GM19372 (cell line): ENCODE data around the gene CPPED1.

Experiments
- ATAC-seq: cut with Tn5 transposase; IDR thresholded peaks from one replicate; pipeline ENCODE4 v1.9.1; 2021; ENCODE audit warnings: mild to moderate bottlenecking, low read depth, moderate library complexity; ENCODE audit not compliant: unreplicated experiment

The CPPED1 gene

DNA sequence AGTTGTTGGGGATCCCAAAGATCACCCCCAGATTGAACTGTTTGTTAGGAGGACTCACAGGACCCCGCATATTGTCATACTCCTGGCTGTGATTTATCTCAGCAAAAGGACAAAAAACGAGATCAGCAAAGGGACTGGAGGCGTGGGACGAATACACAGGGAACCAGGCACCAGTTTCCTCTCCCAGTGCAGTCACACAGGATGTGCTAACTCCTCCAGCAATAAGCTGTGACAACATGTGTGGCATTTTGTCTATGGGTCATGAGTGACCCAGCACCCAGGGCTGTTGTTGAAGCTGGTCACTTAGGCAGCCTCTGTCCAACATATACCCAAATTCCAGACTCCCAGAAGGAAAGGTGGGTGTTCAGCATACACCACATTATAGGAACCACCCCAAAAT, 60.9 kb downstream of the CPPED1 start:
- no peak for ATAC-seq

DNA sequence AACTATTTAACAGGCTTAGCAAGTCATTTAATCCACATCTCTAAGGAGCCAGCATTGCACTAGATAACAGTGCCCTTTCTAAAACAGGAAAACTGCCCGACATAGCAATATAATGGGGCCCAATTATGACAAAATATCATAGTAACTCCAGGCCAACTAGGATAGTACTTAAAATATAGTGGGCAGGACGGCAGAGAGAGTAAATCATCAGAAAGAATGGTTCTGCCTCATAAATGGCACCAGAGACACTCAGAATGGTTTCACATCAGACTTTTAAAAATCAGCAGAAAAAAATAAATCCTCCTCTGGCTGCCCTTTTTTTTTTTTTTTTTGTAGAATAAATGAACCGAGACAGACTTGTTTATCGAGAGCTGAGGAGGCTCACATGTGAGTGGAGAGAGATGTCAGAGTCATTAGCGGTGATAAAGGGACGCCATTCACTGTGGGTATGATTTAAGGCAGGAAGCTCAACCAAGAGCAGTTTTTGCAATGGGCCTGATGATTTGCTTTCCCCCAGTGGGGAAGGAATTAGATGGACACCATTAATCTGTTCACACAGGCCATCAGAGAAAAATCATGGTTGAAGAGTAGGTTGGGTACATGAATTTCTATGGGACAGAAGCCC, 62.6 kb downstream of the CPPED1 start:
- ATAC-seq: no peak

DNA sequence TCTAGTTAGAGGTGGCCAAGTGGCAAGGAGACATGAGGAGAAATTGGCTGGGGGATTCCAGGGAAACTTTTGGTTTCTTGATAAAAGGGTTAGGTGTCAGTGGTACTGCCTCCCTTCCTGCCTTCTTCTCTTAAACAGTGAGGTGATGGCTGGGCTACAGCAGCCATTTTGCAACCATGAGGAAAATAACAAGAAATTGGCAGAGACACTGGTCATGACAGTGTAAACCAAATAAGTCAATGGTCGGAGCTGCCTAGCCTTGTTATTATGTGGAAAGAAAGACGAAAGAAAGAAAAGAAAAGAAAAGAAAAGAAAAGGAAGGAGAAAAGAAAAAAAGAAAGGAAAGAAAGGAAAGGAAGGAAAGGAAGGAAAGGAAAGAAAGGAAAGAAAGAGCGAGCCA, 63.9 kb downstream of the CPPED1 start:
- ATAC-seq: no peak

DNA sequence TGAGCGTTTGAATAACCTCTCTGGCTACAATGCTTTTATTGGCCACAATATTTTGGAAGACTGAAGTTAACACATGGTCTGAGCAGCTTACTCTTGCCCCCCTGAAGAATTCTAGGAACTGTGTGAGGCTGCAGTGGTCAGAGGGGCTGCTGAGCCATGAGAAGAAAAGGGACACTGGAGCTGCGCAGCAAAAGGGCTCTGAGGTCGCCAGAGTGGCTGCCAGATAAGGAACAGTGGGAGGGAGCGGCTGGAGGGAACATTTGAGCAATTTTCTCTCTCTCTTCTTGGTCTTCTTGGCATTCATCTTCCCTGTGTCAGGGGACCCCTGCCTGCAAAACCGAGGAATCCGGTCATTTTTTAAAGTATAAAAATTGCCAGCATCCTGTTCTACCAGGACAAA, 66.1 kb downstream of the CPPED1 start:
- no peak for ATAC-seq

DNA sequence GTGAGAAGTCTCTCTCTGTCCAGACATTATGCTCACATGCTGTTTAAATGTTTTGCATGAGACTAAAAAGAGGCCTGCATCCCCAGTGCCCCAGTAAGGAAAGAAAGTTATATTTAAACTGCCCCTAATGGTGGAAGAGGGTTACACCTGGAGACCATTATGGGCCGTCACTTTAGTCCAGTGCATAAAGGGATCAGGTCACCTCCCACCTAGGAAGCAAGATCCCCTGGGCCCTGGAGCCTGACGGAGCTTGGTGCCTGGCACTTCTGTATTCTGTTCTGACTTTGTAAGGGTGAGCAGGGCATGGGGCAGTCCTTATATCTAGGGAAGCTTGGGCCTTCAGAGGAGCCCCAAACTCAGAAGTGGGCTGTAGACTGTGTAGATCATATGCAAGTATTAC, 67.9 kb downstream of the CPPED1 start:
- ATAC-seq: no peak

DNA sequence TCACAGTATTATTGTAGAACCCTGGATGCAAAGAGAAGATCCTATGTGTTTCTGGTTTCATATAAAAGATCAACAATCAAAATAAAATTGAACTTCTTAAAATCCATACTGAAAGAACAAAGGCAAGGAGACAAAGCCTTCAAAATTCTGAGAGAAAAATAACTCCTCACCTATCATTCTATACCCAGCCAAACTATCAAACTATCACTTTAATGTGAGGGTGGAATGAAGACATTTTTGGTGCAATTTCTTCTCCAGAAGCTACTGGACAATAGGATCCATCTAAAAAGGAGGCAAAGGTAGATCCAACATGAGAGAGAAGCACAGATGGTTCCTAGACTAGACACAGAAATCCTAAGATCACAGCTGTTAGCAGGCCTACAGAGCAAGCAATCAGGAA, 71.1 kb downstream of the CPPED1 start:
- no peak for ATAC-seq

DNA sequence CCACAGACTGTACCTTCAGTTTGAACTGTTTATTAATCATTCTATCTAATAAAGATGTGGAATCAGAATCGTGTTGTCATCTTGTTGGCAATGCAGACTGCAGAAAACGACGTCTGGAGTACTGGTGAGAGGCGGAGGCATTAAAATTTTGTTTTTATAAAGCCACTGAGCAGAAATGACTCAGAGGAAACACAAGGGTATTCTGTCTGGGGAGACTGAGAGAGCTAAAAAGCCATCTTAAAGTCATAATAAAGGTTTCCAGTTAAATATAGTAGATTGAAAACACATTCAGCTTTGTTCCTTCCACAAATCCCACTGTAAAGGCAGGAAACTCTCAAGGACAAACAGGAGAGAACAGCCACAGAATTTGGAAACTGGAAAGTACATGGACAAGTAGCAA, 74.2 kb downstream of the CPPED1 start:
- no peak for ATAC-seq

DNA sequence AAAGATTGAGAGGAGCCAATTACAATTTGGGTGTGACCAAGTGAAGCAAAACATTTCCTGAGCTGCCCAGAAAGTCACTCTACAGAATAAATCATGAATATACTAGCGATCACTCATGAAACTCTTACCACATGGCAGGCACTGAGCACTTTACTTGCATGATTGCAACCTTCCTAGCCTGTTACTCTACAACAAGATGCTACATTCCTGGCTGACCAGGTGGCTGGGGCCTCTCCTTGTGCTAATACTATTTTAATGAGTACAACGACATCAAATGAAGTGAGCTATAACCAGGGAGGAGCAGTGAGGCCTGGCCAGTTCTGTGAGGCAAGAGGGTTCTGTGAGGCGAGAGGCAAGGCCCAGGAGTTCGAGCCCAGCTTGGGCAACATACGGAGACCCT, 75.2 kb downstream of the CPPED1 start:
- ATAC-seq: no peak

DNA sequence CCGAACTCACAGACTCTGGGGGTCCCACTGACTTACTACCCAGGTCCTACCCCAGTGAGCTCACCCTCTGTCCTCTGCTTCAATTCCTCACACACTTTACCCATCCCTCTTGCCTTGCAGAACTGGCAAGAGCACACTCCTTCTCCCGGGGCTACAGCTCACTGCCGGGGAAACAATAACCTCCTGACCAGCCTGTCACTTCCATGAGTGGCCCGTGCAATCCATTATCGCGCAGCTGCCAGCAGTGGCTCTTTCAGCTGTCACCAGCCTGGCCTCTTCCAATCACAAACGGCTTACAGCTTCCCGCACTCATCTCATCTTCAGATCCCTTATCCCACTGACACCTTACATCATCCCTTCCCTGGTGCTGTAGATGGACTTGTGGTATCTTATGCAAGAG, 79.5 kb downstream of the CPPED1 start:
- no peak for ATAC-seq

DNA sequence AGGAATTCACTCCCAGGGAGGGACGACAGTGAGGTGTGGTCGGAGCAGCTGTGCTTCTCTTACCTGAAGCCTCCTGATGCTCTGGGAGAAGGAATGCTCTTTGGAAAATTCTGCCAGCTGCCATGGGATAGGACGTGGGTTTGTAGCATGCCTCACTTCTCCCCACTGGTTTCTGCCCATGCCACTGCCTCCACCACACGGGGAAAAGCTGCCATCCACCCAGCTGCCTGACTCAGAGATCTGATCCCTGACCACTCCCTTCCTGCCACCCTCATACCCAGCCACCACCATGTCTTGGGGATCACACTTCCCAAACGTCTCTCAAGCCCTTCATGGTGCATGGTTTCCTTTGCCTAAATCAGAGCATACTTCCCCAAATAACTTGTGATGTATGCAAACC, 80.0 kb downstream of the CPPED1 start:
- ATAC-seq: no peak

DNA sequence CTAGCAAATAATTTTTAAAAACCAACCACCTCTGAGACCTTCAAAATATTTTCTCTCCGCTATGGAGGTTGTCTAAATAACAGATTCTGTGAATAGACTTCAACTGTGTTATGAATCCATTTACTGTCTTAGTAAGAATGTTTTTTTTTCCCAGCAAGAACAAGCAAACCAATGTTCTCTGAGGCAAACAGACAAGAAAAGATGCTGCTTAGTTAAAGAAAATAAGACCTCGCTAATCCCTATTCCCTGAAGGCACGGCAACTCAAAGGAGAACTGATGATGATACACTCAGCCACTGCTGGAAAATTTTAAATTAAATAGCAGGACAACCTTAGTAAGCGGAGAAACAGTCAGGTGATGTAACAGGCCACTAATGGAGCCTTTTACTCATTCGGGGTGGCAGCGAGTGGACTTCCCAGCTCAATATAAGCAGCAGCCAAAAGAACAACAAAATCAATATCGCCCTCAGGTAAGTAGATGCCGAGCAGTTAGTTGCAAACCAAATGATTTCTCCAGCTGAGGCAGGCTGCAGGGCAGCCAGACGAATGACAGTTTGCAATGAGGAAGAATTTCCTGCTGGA, 81.8 kb downstream of the CPPED1 start:
- no peak for ATAC-seq

DNA sequence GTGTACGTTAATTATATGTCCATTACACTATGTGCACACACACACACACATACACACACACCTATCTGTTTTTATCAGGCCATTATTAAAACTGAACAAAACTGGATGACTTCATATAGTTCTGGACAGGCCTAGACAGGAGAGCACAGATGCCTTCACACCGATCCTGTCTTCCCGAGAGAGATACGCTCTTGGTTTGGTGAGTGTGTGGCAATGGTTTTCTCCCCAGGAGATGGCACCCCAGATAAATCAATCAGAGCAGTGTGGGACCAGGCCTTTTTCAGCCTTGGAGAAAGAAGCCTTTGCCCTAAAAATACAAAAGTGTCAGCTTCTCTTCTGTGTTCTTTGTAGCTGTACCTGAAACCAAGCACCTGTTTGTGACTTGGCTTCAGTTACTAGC, 83.7 kb downstream of the CPPED1 start:
- ATAC-seq: no peak

DNA sequence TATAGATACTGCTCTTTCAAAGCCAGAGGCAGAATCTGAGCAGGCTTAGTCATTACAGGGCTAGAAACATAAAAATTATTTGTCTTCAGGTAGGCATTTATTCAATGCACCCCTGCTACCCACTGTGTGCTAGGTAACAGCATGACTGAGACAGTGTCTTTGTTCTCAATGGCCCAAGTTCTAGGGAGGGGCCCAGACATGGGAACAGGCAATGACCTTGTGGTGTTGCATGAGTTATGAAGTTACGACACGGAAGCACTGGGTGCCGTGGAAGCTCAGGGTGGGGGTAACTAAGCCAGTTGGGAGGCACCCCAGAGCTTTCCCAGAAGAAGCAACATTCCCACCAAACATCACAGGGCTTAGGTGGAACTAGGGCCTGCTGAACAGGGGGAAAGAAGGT, 87.0 kb downstream of the CPPED1 start:
- ATAC-seq: no peak

DNA sequence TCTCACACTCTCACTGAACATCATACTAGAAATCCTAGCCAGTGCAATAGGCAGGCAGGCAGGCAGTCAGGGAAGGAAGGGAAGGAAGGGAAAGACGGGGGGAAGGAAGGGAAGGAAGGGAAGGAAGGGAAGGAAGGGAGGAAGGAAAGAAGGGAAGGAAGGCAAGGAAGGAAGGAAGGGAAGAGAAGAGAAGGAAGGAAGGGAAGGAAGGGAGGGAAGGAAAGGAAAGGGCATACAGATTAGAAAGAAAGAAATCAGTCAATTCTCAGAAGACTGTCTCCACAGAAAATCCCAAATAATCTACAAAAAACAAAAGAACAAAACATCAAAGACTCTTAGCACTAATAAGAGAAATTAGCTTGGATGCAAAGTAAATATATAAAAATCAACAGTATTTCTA, 93.9 kb downstream of the CPPED1 start:
- no peak for ATAC-seq

DNA sequence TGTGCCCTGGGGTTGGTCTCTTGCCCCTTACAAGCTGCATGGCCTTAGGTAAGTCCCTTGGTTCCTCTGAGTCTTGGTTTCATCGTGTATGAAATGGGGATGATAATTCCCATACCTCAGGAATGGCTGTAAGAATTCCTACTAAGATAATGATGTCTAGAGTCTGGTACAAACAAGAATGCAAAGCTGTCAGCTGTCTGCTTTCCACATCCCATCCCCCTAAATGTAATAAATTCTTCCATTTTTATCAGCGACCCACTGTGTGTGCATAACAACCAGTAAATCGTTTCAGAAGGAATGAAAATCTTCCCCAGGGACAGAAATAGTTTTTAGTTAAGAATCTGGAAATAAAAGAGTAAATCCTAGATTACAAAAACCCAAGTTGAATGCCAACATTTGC, 95.4 kb downstream of the CPPED1 start:
- no peak for ATAC-seq

DNA sequence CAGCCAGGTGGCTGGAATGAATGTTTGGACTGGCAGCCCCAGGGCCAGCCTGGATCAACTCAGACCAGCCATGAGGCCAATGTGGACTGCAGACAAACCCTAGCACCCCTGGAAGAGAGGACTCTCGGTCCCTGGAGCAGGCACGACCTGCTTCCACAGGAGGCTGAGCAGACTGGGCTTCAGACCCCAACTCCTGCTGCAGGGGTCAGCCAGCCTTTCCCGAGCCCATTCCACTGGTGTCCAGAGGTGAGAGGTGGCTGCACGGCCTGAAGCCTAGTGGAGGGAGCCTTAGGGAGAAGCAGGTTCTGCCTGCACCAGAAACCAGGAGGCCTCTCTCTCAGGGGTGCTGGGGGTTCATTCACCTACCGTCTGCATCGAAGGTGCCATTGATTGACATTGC, 97.1 kb downstream of the CPPED1 start:
- ATAC-seq: no peak

DNA sequence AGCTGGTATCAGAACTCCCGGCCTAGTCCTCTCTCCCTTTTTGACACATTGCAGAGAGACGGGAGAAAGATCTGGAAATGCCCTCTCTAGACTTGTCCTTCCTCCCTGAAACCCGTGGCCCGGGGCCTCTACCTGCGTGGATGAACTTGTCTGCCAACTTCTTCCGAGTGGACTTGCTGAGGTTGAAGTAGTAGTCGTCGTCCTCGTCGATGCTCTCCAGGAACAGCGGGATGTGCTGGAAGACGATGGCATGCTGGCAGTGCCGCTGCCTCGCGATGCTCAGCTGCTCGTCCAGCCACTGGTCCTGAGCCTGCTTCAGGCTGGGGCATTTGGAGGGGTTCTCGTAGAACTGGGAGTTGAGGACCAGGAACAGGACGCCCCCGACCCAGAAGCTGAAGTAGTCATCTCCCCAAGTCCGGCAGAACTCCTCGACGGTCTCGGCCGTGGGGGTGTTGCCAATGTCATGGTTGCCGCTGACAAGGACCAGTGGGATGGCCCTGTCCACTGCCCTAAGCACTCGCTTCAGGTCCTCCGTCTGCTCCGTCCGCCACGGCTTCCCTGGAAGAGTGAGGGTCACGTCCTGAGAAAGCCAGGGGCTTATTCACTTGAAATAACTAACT, 99.1 kb downstream of the CPPED1 start:
- no peak for ATAC-seq

DNA sequence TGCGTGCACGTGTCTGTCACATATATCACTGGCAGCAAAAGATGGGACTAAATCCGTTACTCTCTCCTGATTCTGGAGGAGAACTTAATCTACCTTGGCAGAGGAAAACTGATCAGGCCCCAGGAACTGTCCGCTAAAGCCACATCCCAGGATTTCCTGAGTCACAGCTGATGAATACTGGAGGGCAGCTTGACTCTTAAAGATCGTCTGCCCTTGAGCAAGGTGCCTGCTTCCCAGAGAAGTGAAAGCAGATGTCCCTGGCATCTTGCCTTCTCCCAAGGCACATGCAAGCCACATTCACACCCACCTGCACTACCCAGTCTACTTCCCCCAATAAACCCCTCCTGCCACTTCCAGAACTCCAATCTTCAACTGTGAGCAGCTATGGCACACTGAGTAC, 99.8 kb downstream of the CPPED1 start:
- no peak for ATAC-seq

DNA sequence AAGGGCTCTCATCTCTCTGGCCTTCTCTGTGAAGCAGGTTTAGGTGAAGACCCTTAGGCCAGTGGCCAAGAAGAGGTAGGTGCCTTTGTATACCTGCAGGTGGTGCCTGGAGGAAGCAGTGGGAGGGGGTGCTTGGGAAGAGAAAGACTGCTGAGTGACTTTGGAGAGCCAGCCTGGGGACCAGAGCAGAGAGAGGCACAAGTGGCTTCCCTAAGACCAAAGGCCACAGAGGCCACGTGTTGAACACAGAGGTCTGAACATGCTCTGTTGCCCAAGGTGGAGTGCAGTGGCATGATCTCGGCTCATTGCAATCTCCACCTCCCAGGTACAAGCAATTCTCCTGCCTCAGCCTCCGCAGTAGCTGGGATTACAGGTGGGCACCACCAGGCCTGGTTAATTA, 103.5 kb downstream of the CPPED1 start:
- ATAC-seq: no peak

DNA sequence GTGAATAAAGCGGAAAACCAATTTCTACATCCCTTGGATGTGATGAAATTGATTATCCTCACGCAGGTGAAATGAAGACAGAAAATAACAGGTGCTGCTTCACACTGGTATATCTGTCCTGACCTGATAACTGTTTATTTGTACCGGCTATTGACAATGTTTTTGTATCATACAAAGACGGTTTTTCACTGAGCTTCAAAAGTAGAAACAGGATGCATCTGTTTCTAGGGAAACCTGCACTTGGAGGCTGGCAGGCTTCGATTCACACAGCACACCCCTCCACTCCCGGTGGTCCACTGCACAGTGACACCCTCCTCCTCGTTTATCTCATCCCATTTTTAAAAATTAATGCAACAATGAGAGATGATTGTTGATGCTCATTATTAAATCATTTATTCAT, 104.5 kb downstream of the CPPED1 start:
- no peak for ATAC-seq

DNA sequence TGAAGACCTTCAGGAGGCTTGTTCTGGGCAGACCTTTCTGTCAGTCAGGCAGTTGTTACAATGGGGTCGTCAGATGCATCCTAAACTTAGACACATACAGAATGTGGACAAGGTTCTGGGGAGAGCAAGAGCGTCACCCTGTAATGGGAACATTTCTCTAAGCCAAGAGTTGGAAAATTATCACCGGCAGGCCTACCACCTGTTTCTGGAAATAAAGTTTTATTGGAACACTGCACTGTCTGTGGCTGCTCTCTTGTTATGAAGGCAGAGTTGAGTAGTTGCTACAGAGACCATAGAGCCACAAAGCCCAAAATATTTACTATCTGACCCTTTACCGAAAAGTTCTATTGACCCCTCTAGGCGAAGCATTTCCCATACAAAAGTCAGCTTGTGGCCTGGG, 106.2 kb downstream of the CPPED1 start:
- no peak for ATAC-seq

DNA sequence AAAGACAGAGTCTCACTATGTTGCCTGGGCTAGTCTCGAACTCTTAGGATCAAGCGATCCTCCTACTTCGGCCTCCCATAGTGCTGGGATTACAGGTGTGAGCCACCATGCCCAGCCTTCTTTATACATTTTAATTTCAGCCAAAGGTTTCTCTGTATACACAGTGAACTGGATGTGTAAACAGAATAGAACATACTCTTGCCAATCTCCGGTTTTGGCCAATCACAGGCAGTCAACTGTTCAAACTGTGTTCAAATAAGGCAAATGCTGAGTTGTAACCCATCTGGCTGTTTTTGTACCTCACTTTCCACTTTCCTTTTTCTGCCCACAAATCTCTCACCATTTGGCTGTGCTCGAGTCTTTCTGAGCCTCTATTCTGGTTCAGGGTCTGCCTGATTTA, 108.2 kb downstream of the CPPED1 start:
- ATAC-seq: no peak
